PFSK-1 (cell line): ENCODE results near the gene MFSD8.

Experiments used
- FOXP2 ChIP-seq: optimal IDR thresholded peaks from 2 replicates; pipeline ENCODE3; 2011; ENCODE audit warnings: borderline replicate concordance, control low read depth, inconsistent platforms; ENCODE audit not compliant: insufficient read depth; ENCODE audit errors: extremely low read length, extremely low read depth
- POLR2AphosphoS5 ChIP-seq: IDR thresholded peaks from 2 replicates; pipeline ENCODE4 v1.6.1; 2012; ENCODE audit warnings: low read depth, mild to moderate bottlenecking, control low read depth, low read length, moderate library complexity
- REST ChIP-seq, 2 experiments: IDR thresholded peaks; 2 replicates each; pipeline versions ENCODE4 v1.6.1 to v1.8.0; 2011 to 2012; ENCODE audit warnings: low read depth in 2 of 2, low read length in 2 of 2, control low read depth in 1 of 2, inconsistent platforms in 1 of 2, mild to moderate bottlenecking in 1 of 2, moderate library complexity in 1 of 2; ENCODE audit not compliant: insufficient read depth in 1 of 2
- SIN3A ChIP-seq: IDR thresholded peaks from 2 replicates; pipeline ENCODE4 v1.6.1; 2012; ENCODE audit warnings: mild to moderate bottlenecking, low read length, moderate library complexity, borderline replicate concordance; ENCODE audit not compliant: insufficient read depth
- TAF1 ChIP-seq: IDR thresholded peaks from 2 replicates; pipeline ENCODE4 v1.6.1; 2012; ENCODE audit warnings: low read length, control low read depth, borderline replicate concordance; ENCODE audit not compliant: insufficient read depth

MFSD8 gene

GRCh38 chr4:127896069-127896468, 68.9 kb downstream of the MFSD8 start:
- TF ChIP-seq POLR2AphosphoS5 (no peak), FOXP2 (no peak), REST (IDR thresholded peaks at IDR 0.05; ENCODE audit: insufficient read depth in 1 of 2, low read depth in 2 of 2, low read length in 2 of 2) (no peak), SIN3A (no peak), TAF1 (no peak)

- TF ChIP-seq POLR2AphosphoS5 (no peak), SIN3A (no peak), FOXP2 (no peak), REST (IDR thresholded peaks at IDR 0.05; ENCODE audit: insufficient read depth in 1 of 2, low read depth in 2 of 2, low read length in 2 of 2) (no peak), TAF1 (no peak)
Observed at GRCh38 chr4:127889903-127890302, 75.1 kb downstream of the MFSD8 start.

GRCh38 chr4:127888559-127888958, 76.4 kb downstream of the MFSD8 start:
- TF ChIP-seq TAF1 (no peak), FOXP2 (no peak), SIN3A (no peak), REST (IDR thresholded peaks at IDR 0.05; ENCODE audit: insufficient read depth in 1 of 2, low read depth in 2 of 2, low read length in 2 of 2) (no peak), POLR2AphosphoS5 (no peak)

GRCh38 chr4:127881563-127881864, 83.5 kb downstream of the MFSD8 start:
- TF ChIP-seq REST (IDR thresholded peaks at IDR 0.05; ENCODE audit: insufficient read depth in 1 of 2, low read depth in 2 of 2, low read length in 2 of 2) (no peak), POLR2AphosphoS5 (no peak), SIN3A (no peak), TAF1 (no peak), FOXP2 (no peak)
